Right lobe of liver (tissue), 4 donors: Measurements from ENCODE around the gene STRC.
"Not testable (repeated sequence)": the region's sequence is repeated elsewhere in the genome, so short reads cannot be mapped to it uniquely, and the experiment has no call there.

Source experiments
- CTCF ChIP-seq, 4 donors: fragments of 200-600 bp in 3 of 4; fragments of 450-650 bp in 1 of 4; IDR thresholded peaks; one replicate each; pipeline versions ENCODE4 v1.5.1 to v1.8.0; 2016 to 2022; ENCODE audit warnings: antibody characterized with exemption in 4 of 4, mild to moderate bottlenecking in 2 of 4
- POLR2A ChIP-seq: fragments of 450-650 bp; IDR thresholded peaks from one replicate; pipeline ENCODE4 v1.6.1; 2017; ENCODE audit warnings: antibody characterized with exemption, mild to moderate bottlenecking
- donor health status: DM: no; HTN: no; CAD: no.
- donor health status: DM: no; HTN: no; CAD: no.
- donor health status: DM: no; HTN: yes; CAD: no.

- not testable (repeated sequence) for TF ChIP-seq POLR2A; CTCF (IDR thresholded peaks at IDR 0.05)
Observed at GRCh38 chr15:43563793-43564192, 54.8 kb downstream of the STRC start.
